HL-60/S4 treated with retinoic acid at 250 ng/mL for 4 days and 3 days (cell line): ENCODE data around the gene FOXRED2.
"Not testable (repeated sequence)": the region's sequence is repeated elsewhere in the genome, so short reads cannot be mapped to it uniquely, and the experiment has no call there.

ENCODE experiments used
- in situ Hi-C: fragments of 300-500 bp; cut with MboI; formaldehyde crosslinking; loops from 2 replicates; pipeline ENCODE4 v1.7.0; 2022; ENCODE audit warnings: low sequenced_read_pairs

Gene FOXRED2

DNA sequence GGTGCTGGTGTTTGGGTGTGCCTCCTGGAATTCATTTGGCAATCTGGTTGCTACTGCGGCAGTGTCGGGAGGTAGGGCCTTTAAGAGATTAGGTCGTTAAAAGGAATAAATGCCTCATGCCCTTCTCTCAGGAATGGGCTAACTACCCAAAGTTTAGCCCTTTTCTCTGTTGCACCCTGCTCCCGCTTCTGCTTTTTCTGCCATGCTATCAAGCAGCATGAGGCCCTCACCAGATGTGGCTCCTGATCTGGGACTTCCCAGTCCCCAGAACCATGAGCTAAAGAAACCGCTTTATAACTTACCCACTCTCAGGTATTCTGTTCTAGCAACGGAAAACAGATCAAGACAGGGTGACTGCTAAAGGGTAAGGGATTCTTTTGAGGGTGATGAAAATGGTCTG lies 15.8 kb upstream of the FOXRED2 start:
- in situ Hi-C loops, result no loop called here

- in situ Hi-C loops, result no loop called here
These were observed 13.6 kb upstream of the FOXRED2 start for GRCh38 chr22:36520423-36520822.

DNA sequence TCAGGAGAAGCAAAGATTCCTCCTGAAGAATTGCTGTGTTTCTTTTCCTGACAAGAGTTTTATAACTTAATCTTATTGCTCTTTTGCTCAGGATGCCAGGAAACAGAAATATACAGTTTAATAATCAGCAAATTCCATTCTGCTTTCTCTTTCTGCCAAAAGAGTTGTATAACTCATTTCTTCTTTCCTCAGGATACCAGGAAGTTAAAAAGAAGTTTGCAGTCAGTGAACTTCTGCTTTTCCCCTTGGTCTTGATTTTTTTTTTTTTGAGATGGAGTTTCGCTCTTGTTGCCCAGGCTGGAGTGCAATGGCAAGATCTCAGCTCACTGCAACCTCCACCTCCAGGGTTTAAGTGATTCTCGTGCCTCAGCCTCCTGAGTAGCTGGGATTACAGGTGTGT lies 13.1 kb upstream of the FOXRED2 start:
- in situ Hi-C loops, result not testable (repeated sequence)

DNA sequence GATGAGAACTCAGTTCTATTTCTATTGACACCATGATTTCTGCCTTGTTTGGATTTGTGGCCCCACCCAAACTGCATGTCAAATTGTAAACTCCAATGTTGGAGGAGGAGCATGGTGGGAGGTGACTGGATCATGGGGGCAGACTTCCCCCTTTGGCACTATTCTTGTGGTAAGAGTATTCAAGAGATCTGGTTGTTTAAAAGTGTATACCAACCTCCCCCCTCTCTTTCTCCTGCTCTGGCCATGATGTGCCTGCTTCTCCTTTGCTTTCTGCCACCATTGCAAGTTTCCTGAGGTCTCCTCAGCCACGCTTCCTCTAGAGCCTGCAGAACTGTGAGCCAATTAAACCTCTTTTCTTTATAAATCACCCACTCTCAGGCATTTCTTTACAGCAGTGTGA lies 7.9 kb upstream of the FOXRED2 start:
- in situ Hi-C loops, result no loop called here

DNA sequence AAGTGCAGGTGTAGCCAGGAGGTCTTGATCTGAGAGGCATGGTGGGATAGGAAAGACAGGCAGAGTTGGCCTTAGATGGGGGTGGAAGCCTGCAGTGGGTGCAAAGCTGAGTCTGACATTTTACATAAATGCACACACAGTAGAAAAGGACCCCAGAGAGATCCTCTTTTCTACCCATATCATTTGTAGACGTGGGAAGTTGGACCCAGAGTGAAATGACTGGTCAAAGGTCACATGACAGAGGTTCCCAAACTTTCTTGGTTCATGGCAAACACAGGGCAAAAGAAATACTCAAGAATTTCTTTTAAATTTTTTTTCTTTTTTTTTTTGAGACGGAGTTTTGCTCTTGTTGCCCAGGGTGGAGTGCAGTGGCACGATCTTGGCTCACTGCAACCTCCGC lies 6.2 kb upstream of the FOXRED2 start:
- in situ Hi-C loops, result no loop called here

DNA sequence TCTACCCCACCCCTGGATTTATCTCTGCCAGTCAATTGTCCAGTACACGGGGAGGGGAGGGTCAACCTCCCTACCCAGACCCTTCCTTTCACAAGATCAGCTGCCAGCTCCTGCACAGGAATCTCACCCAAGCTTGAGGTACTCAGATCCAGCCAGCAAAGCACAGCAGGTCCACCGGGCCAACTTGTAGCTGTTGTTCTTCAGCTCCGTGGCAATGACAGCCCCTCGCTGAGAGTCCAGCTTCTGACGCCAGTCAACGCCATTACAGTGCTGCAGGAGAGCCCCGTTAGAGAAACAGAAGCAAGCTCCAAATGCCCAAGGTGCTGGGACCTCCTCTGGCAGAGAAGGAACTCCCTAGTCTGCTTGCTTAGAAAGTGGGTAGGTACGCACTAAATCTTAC lies 5.5 kb upstream of the FOXRED2 start:
- in situ Hi-C loops, result no loop called here

GRCh38 chr22:36510966-36511881 lies 4.4 kb upstream of the FOXRED2 start:
- in situ Hi-C loops, result no loop called here

- in situ Hi-C loops, result no loop called here
These were observed 3.5 kb upstream of the FOXRED2 start for GRCh38 chr22:36510384-36510783.

DNA sequence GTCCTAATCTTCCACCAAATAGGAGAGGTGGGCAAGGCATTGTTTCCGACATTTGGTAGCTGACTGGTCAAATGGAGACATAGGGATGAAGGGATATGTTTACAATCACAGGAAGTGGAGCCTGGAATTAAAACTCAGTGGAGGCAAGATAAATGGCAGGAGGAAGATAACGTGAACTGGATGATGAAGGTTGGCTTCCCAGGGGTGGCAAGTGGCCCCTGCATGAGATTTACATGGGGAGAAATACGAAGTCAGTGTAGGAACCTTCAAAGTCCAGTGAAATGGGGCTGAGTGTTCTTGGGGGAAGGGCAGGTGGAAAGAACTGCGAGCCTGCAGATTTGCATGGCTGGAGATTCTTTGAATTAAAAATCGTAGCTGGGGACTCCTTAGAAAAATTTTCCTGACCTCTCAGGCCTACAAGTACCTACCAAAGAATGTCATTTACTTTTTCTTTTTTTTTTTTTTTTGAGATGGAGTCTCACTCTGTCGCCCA lies 724 bp upstream of the FOXRED2 start:
- in situ Hi-C loops, result no loop called here

GRCh38 chr22:36505998-36506635 lies 723 bp downstream of the FOXRED2 start:
- in situ Hi-C loops, result no loop called here

- in situ Hi-C loops, result no loop called here
These were observed 8.8 kb downstream of the FOXRED2 start for GRCh38 chr22:36497910-36498665.

- in situ Hi-C loops, result no loop called here
These were observed 13.1 kb downstream of the FOXRED2 start for GRCh38 chr22:36493690-36494110.

DNA sequence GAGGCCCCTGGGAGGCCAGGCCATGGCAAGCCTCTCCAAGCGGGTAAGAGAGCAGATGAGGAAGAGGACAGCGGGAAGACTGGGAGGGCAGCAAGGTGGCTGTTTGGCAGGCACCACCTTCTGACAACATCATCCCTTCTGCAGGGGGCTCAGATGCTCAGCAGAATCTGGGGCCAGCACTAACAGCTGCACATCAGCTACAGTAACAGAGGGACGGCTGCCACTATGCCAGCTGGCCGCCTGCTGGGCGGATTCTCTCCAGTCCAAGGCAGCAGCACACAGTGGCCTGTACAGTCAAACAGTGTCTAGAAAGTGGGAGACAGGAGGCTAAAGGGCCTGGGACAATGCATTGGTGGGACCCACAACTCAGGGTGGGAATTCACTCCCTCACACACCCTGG lies 14.7 kb downstream of the FOXRED2 start:
- in situ Hi-C loops, result no loop called here

GRCh38 chr22:36491155-36491554 lies 15.7 kb downstream of the FOXRED2 start:
- in situ Hi-C loops, result no loop called here

DNA sequence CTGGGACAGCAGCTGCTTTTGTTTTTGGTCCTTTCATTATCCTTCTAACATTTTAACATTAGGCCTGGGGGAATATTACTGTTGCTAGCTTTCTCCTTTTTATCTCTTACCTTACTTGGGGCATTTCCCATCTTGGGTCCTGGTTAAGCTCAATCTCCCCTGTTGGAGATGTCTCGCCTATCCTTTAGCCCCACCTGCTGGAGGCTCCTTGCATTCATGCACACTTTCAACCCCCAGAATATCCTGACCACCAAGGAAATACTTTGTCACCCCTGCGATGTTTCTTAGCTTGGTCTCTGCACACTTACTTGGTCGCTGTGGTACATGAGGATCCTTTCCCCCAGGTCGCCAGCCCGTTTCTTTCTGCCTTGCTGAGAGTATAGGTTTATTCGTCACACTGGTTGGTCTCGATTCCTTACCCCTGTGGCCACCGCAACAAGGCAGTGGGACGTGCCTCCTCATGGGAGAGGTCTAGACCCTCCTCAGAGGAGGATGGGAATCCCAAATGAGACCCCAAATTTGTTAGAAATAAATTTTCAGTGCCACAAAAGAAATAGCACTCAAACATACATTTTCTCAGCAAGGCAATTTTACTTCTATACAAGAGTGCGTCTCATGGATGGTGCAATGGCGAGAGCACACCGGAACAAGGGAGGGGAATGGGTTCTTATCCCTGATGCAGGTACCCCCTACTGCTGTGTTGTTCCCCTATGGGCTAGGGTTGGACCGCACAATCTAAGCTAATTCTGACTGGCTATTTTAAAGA lies 20.0 kb downstream of the FOXRED2 start:
- in situ Hi-C loops, result no loop called here

GRCh38 chr22:36481393-36482168 lies 25.3 kb downstream of the FOXRED2 start, which contains the start of gene TXN2:
Gene TXN2, minus strand, starts transcription at chr22:36481640. Its CDS starts 803 bp downstream, at chr22:36480837.
- in situ Hi-C loops, result no loop called here

- in situ Hi-C loops, result no loop called here
These were observed 25.9 kb downstream of the FOXRED2 start for GRCh38 chr22:36480941-36481392.

GRCh38 chr22:36478966-36479365 lies 27.9 kb downstream of the FOXRED2 start:
- in situ Hi-C loops, result no loop called here

GRCh38 chr22:36475341-36475740 lies 31.5 kb downstream of the FOXRED2 start:
- in situ Hi-C loops, result no loop called here

DNA sequence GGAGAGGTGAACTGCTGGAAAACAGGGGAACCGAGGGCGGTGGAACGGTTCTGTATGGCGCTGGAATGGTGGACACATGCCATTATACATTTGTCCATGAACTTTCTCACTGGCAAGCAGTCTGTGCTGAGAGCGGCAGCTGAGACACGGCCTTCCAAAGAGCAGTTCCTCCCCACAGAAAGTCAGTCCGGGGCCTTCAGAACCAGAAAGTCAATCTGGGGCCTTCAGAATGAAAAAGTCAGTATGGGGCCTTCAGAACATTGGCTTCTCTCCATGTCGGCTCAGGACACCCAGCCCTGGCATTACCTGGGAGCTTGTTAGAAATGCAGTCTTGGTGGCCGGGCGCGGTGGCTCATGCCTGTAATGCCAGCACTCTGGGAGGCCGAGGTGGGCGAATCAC lies 34.2 kb downstream of the FOXRED2 start:
- in situ Hi-C loops, result no loop called here
